Skin epidermis (tissue), 12 donors: ENCODE measurements around the gene C2orf81.
A peak's percentile ranks its signal among the peaks of the same experiment; 100 is the strongest.
"Not testable (repeated sequence)": the region's sequence is repeated elsewhere in the genome, so short reads cannot be mapped to it uniquely, and the experiment has no call there.

Experiments used
- H3K27ac ChIP-seq, 21 experiments: fragments of 200-600 bp; sonication (generic) in 11 of 21; one replicate each; pipeline ENCODE4 v1.5.0; 2020; ENCODE audit warnings: mild to moderate bottlenecking in 3 of 21, inconsistent platforms in 2 of 21, moderate library complexity in 2 of 21
- H3K4me3 ChIP-seq, 7 experiments: fragments of 200-600 bp; sonication (generic) in 2 of 7; one replicate each; pipeline ENCODE4 v1.5.0; 2020; ENCODE audit warnings: inconsistent platforms in 2 of 7, mild to moderate bottlenecking in 2 of 7, moderate library complexity in 1 of 7

Gene C2orf81

GRCh38 chr2:74421221-74421870 is at the start of gene C2orf81, which contains the start of gene WDR54:
Gene C2orf81 (minus strand): TSS chr2:74421619. CDS start chr2:74421560, 59 bp downstream.
Gene WDR54 (plus strand): TSS chr2:74421730. CDS start chr2:74422154, 424 bp downstream.
- Histone ChIP-seq H3K27ac (peak within 1 kb of the TSS in 18 of 21 experiments; percentile 36 to 85 (median 62)), H3K4me3 (peak within 1 kb of the TSS; percentile 44 to 64 (median 59))

GRCh38 chr2:74470742-74471141 is 49.3 kb upstream of the C2orf81 start:
- H3K27ac ChIP-seq, H3K4me3 ChIP-seq: not testable (repeated sequence)

- Histone ChIP-seq H3K27ac (peak overlapping the region in 20 of 21 experiments; percentile 24 to 94 (median 89)), H3K4me3 (peak overlapping the region; percentile 69 to 95 (median 82))
These were observed 43.0 kb upstream of the C2orf81 start for GRCh38 chr2:74464406-74464805.

- no peak overlapping the region for H3K4me3 ChIP-seq
- no peak overlapping the region for H3K27ac ChIP-seq
These were observed 41.3 kb upstream of the C2orf81 start for GRCh38 chr2:74462786-74463105.

GRCh38 chr2:74462054-74462785 is 40.8 kb upstream of the C2orf81 start:
- no peak overlapping the region for H3K4me3 ChIP-seq

GRCh38 chr2:74461187-74462053 is 40.0 kb upstream of the C2orf81 start:
- Histone ChIP-seq H3K4me3 (no peak overlapping the region), H3K27ac (peak overlapping the region in 1 of 21 experiments; percentile 12)

More at GRCh38 chr2:74462054-74462785, 40.8 kb upstream of the C2orf81 start:
- H3K27ac ChIP-seq: no peak overlapping the region

GRCh38 chr2:74460187-74460586 is 38.8 kb upstream of the C2orf81 start:
- not testable (repeated sequence) for H3K4me3 ChIP-seq, H3K27ac ChIP-seq

- H3K4me3 ChIP-seq: peak overlapping the region in 4 of 7 experiments; percentile 58 to 76 (median 69)
- H3K27ac ChIP-seq: peak overlapping the region in 1 of 21 experiments; percentile 94
These were observed 38.2 kb upstream of the C2orf81 start for GRCh38 chr2:74459503-74460118.

- H3K4me3 ChIP-seq: peak overlapping the region; percentile 58 to 76 (median 65)
- peak overlapping the region in 19 of 21 experiments; percentile 69 to 99 (median 86) for H3K27ac ChIP-seq
These were observed 37.5 kb upstream of the C2orf81 start for GRCh38 chr2:74458938-74459363.

- peak within 1 kb of the TSS; percentile 24 to 99 (median 94) for H3K27ac ChIP-seq
These were observed 36.9 kb upstream of the C2orf81 start, which contains the start of gene WBP1 for GRCh38 chr2:74458132-74458937. Gene WBP1 (plus strand): TSS chr2:74458438. CDS start chr2:74458603, 165 bp downstream.

GRCh38 chr2:74457549-74458131 is 36.2 kb upstream of the C2orf81 start:
- Histone ChIP-seq H3K4me3 (peak overlapping the region; percentile 51 to 76 (median 65)), H3K27ac (peak overlapping the region; percentile 24 to 99 (median 94))

More at GRCh38 chr2:74458132-74458937, 36.9 kb upstream of the C2orf81 start, which contains the start of gene WBP1:
- H3K4me3 ChIP-seq: peak within 1 kb of the TSS; percentile 58 to 76 (median 65)

GRCh38 chr2:74457129-74457548 is 35.7 kb upstream of the C2orf81 start:
- H3K4me3 ChIP-seq: peak overlapping the region; percentile 51 to 76 (median 65)
- H3K27ac ChIP-seq: peak overlapping the region; percentile 24 to 99 (median 94)

GRCh38 chr2:74454654-74455511 is 33.5 kb upstream of the C2orf81 start, which contains the start of gene INO80B:
Gene INO80B (plus strand): TSS chr2:74455087. CDS start chr2:74455117, 30 bp downstream.
- peak within 1 kb of the TSS; percentile 2 to 98 (median 79) for H3K27ac ChIP-seq
- H3K4me3 ChIP-seq: peak within 1 kb of the TSS; percentile 50 to 74 (median 60)

- Histone ChIP-seq H3K27ac (no peak overlapping the region), H3K4me3 (no peak overlapping the region)
These were observed 29.3 kb upstream of the C2orf81 start for GRCh38 chr2:74450570-74451190.

- H3K4me3 ChIP-seq: no peak overlapping the region
- no peak overlapping the region for H3K27ac ChIP-seq
These were observed 27.4 kb upstream of the C2orf81 start for GRCh38 chr2:74448771-74449170.

GRCh38 chr2:74447230-74447999 is 26.0 kb upstream of the C2orf81 start:
- H3K27ac ChIP-seq: no peak overlapping the region
- H3K4me3 ChIP-seq: no peak overlapping the region
